Measurements from ENCODE around the gene CCSAP.
"Not testable (repeated sequence)": the region's sequence is repeated elsewhere in the genome, so short reads cannot be mapped to it uniquely, and the experiment has no call there.

The CCSAP gene

DNA sequence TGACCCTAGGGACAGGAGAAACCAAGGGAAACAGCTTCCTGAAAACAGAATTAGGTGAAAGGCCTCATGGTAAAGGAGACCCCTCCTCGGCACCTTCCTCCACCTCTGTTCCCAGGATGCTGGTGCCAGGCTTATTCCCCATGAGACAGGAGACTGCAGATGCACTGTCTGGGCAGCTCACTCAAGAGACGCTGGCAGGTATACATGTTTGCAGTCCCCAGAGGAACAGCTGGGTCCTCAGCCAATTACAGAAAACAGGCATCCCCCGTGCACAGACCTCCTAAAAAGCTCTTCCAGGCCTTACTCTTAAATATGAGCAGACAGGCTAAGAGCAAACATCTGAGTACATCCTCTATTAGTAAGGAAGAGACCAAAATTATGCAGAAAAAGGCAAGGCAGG is 6.5 kb downstream of the CCSAP start:
- DNase-seq (ENCODE audit: low spot score): no peak
- no peak for TF ChIP-seq CTCF (IDR thresholded peaks at IDR 0.05; ENCODE audit: extremely low read depth, missing control alignments)

DNA sequence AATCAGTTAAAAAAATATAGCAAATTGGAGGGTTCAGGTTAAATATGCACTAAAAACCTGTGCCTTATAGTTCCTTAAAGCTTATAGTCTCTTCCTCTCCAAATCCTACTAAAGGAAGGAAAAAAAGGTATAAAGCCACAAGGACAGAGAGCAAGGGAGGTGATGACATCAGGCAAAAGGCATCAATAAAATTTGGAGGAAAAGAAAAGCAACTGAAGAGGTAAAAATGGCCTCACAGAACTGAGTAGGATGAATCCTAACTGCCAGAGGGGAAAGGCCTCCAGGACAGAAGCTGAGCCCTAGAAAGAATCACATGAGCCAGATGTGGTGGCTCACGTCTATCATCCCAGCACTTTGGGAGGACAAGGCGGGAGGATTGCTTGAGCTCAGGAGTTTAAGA is 8.1 kb downstream of the CCSAP start:
- TF ChIP-seq CTCF (IDR thresholded peaks at IDR 0.05; ENCODE audit: extremely low read depth, missing control alignments): no peak
- DNase-seq (ENCODE audit: low spot score): no peak

GRCh38 chr1:229334269-229334668 is 8.6 kb downstream of the CCSAP start:
- TF ChIP-seq CTCF (IDR thresholded peaks at IDR 0.05; ENCODE audit: extremely low read depth, missing control alignments): no peak
- DNase-seq (ENCODE audit: low spot score): no peak

GRCh38 chr1:229328598-229329362 is 14.1 kb downstream of the CCSAP start:
- TF ChIP-seq CTCF (IDR thresholded peaks at IDR 0.05; ENCODE audit: extremely low read depth, missing control alignments): no peak

GRCh38 chr1:229327765-229328164 is 15.1 kb downstream of the CCSAP start:
- not testable (repeated sequence) for DNase-seq (ENCODE audit: low spot score)

More at GRCh38 chr1:229328598-229329362, 14.1 kb downstream of the CCSAP start:
- no peak for DNase-seq (ENCODE audit: low spot score)

- no peak for TF ChIP-seq CTCF (IDR thresholded peaks at IDR 0.05; ENCODE audit: extremely low read depth, missing control alignments)
- no peak for DNase-seq (ENCODE audit: low spot score)
Measured at GRCh38 chr1:229326601-229327000, 16.2 kb downstream of the CCSAP start.

- no peak for DNase-seq (ENCODE audit: low spot score)
- TF ChIP-seq CTCF (IDR thresholded peaks at IDR 0.05; ENCODE audit: extremely low read depth, missing control alignments): no peak
Measured at GRCh38 chr1:229325853-229326487, 16.9 kb downstream of the CCSAP start.

DNA sequence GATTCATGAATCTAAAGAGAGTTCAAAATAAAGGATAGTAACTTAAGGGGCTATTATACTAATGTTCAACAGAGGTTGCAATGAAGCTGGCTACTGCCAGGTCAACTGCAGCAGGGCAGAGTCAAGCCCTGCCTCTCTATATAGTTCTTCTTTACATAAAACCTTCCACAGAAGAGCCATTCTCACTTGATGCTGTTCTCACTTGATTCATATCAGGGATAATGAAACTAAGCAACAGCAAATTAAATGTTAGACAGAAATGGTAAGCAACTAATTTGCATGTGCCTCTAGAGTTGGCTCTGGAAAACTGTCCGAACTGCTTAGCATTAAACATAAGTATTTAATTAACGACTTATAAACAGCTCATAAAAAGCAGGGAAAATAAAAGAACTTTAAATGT is 17.4 kb downstream of the CCSAP start:
- no peak for DNase-seq (ENCODE audit: low spot score)
- TF ChIP-seq CTCF (IDR thresholded peaks at IDR 0.05; ENCODE audit: extremely low read depth, missing control alignments): no peak
